K562 (cell line): ENCODE measurements around the gene TGFBR3L. TPM values are rescaled to one million over a fixed set of nuclear protein-coding genes. Genes with fewer than 3 reads are reported as not detected.
A peak's percentile ranks its signal among the peaks of the same experiment; 100 is the strongest.

ENCODE experiments used
- BMI1 ChIP-seq: fragments of 150-350 bp; IDR thresholded peaks from 2 replicates; pipeline ENCODE4 v1.6.1; 2014; ENCODE audit warnings: low read length
- CBX1 ChIP-seq: sonication (generic); IDR thresholded peaks from 2 replicates; pipeline ENCODE4 v1.6.1; 2016; ENCODE audit warnings: antibody characterized with exemption, low read depth, mild to moderate bottlenecking
- CBX3 ChIP-seq, 2 experiments: IDR thresholded peaks; 1 replicate in 1 of 2; 2 replicates in 1 of 2; pipeline ENCODE4 v1.6.1; 2012; ENCODE audit warnings: inconsistent platforms in 2 of 2, low read length in 2 of 2, borderline replicate concordance in 1 of 2, control low read depth in 1 of 2
- ETV1 ChIP-seq: fragments of 450-650 bp; conservative IDR thresholded peaks from 2 replicates; pipeline ENCODE4 v1.6.1; 2016; ENCODE audit warnings: missing genetic modification characterization, control low read depth, low read depth, missing compliant biosample characterization
- MAX ChIP-seq: sonication (generic); formaldehyde crosslinking; IDR thresholded peaks from 2 replicates; pipeline ENCODE4 v1.9.0; 2022; ENCODE audit warnings: mild to moderate bottlenecking, missing genetic modification reagents
- NONO ChIP-seq, 2 experiments: fragments of 200-400 bp in 1 of 2; fragments of 450-650 bp in 1 of 2; formaldehyde crosslinking in 1 of 2; IDR thresholded peaks; 2 replicates each; pipeline ENCODE4 v1.6.1; 2017; ENCODE audit warnings: low read depth in 2 of 2, mild to moderate bottlenecking in 2 of 2, moderate library complexity in 2 of 2, low read length in 1 of 2
- PHB2 ChIP-seq: fragments of 450-650 bp; IDR thresholded peaks from 2 replicates; pipeline ENCODE4 v1.6.1; 2017; ENCODE audit warnings: low read depth
- SMAD4 ChIP-seq: fragments of 250-450 bp; sonication (Bioruptor Pico); conservative IDR thresholded peaks from 2 replicates; pipeline ENCODE4 v1.8.0; 2021; ENCODE audit warnings: inconsistent platforms, mild to moderate bottlenecking, moderate library complexity
- SMARCA4 ChIP-seq: fragments of 450-650 bp; IDR thresholded peaks from 2 replicates; pipeline ENCODE4 v1.6.1; 2016
- ZNF263 ChIP-seq: sonication (generic); formaldehyde crosslinking; IDR thresholded peaks from 2 replicates; pipeline ENCODE4 v1.8.0; 2022; ENCODE audit warnings: mild to moderate bottlenecking, missing genetic modification reagents, borderline replicate concordance
- ZNF696 ChIP-seq: fragments of 250-450 bp; sonication (Bioruptor Pico); conservative IDR thresholded peaks from 2 replicates; pipeline ENCODE4 v1.4.0; 2020; ENCODE audit warnings: mild to moderate bottlenecking, moderate library complexity
- ZZZ3 ChIP-seq: fragments of 450-650 bp; IDR thresholded peaks from 2 replicates; pipeline ENCODE4 v1.6.1; 2016; ENCODE audit warnings: antibody characterized with exemption, mild to moderate bottlenecking, moderate library complexity
- polyA plus RNA-seq, 8 experiments: library from polyadenylated mRNA; depleted of rRNA in 4 of 8; stranded (reverse) in 5 of 8; unstranded in 3 of 8; fragments of >200 nt; fragmentation: Nextera tagmentation in 2 of 8; fragmentation: Illumina TruSeq in 1 of 8; extraction: Ambion mirVana in 2 of 8; extraction: Trizol in 1 of 8; gene quantifications; 2 replicates each; pipeline versions ENCODE4 v1.2.1 to v1.2.3, GENCODE V29; 2011 to 2014; ENCODE audit warnings: inconsistent platforms in 1 of 8, missing spikeins in 1 of 8
- total RNA-seq, 7 experiments: library from RNA; depleted of rRNA in 6 of 7; stranded (reverse); fragments of >200 nt in 6 of 7; fragmentation: Illumina TruSeq in 2 of 7; extraction: Trizol in 2 of 7; gene quantifications; 2 replicates each; pipeline versions ENCODE4 v1.2.1 to v1.2.3, GENCODE V29; 2011 to 2021; ENCODE audit warnings: low replicate concordance in 1 of 7
- TF ChIP-seq, protein P1 (sequence below): fragments of 450-650 bp; formaldehyde crosslinking; IDR thresholded peaks from 2 replicates; pipeline ENCODE4 v1.4.0; 2020; ENCODE audit warnings: mild to moderate bottlenecking, moderate library complexity
- TF ChIP-seq, protein P2 (sequence below): sonication (generic); formaldehyde crosslinking; IDR thresholded peaks from 2 replicates; pipeline ENCODE4 v1.8.1; 2023; ENCODE audit warnings: missing genetic modification reagents, mild to moderate bottlenecking, borderline replicate concordance
- TF ChIP-seq, protein P3 (sequence below): fragments of 250-450 bp; sonication (Bioruptor Pico); IDR thresholded peaks from 2 replicates; pipeline ENCODE4 v1.5.0; 2022; ENCODE audit warnings: mild to moderate bottlenecking
- TF ChIP-seq, protein P4 (sequence below): sonication (generic); IDR thresholded peaks from 2 replicates; pipeline ENCODE4 v1.6.1; 2016

Gene TGFBR3L
- total and polyA plus RNA-seq, 9 of the 15 experiments (the other 6 are each of a cell fraction or from before 2014, with no cell fraction given), result not detected

DNA sequence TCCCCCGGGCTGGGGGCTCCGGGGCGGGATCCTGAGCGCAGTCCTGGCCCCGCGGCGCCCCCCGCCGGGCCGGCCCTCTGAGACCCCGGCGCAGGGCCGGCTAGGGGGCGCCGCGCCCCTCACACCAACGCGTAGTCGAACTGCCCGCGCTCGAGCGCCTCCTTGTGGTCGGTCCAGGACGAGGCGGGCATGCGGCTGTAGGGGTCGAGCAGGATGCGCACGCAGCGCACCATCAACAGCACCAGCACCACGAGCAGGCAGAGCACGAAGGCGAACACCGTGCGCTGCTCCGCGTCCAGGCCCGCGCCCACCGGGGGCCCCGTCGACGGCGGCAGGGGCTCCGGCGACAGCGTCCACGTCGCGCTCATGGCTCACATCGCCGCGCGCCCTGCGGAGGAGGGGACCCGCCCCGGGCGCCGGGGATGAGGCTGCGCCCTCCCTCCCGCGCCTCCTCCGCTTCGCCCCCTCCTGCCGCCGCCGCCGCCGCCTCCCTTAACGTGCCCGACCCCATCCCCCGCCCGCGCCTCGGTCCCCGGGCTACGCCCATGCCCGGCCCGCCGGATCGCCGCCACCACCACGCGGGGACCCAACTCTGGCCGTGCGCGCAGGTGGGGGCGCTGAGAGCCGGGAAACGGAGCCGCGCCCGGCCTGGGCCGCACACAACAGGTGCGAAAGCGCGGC lies 10.7 kb downstream of the TGFBR3L start (continued):
- TF ChIP-seq ZNF263, result peak; percentile 47; the same call in 1 of the 2 replicates
- no peak for TF ChIP-seq PHB2
- TF ChIP-seq NONO (IDR thresholded peaks at IDR 0.05; ENCODE audit: low read depth in 2 of 2, low read length in 1 of 2), result peak in 1 of 2 experiments; percentile 61; a peak in 2 of 4 replicates
- TF ChIP-seq ZNF696, result no peak
- no peak for TF ChIP-seq ZZZ3
- TF ChIP-seq SMARCA4, result no peak
- TF ChIP-seq BMI1, result no peak
- no peak for TF ChIP-seq CBX1
- TF ChIP-seq ETV1 (tag), result no peak
- peak; percentile 95 for TF ChIP-seq MAX (CRISPR knock-in tag)
- TF ChIP-seq, protein P1, sequence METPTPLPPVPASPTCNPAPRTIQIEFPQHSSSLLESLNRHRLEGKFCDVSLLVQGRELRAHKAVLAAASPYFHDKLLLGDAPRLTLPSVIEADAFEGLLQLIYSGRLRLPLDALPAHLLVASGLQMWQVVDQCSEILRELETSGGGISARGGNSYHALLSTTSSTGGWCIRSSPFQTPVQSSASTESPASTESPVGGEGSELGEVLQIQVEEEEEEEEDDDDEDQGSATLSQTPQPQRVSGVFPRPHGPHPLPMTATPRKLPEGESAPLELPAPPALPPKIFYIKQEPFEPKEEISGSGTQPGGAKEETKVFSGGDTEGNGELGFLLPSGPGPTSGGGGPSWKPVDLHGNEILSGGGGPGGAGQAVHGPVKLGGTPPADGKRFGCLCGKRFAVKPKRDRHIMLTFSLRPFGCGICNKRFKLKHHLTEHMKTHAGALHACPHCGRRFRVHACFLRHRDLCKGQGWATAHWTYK (CRISPR knock-in tag), result no peak
- TF ChIP-seq, protein P2, sequence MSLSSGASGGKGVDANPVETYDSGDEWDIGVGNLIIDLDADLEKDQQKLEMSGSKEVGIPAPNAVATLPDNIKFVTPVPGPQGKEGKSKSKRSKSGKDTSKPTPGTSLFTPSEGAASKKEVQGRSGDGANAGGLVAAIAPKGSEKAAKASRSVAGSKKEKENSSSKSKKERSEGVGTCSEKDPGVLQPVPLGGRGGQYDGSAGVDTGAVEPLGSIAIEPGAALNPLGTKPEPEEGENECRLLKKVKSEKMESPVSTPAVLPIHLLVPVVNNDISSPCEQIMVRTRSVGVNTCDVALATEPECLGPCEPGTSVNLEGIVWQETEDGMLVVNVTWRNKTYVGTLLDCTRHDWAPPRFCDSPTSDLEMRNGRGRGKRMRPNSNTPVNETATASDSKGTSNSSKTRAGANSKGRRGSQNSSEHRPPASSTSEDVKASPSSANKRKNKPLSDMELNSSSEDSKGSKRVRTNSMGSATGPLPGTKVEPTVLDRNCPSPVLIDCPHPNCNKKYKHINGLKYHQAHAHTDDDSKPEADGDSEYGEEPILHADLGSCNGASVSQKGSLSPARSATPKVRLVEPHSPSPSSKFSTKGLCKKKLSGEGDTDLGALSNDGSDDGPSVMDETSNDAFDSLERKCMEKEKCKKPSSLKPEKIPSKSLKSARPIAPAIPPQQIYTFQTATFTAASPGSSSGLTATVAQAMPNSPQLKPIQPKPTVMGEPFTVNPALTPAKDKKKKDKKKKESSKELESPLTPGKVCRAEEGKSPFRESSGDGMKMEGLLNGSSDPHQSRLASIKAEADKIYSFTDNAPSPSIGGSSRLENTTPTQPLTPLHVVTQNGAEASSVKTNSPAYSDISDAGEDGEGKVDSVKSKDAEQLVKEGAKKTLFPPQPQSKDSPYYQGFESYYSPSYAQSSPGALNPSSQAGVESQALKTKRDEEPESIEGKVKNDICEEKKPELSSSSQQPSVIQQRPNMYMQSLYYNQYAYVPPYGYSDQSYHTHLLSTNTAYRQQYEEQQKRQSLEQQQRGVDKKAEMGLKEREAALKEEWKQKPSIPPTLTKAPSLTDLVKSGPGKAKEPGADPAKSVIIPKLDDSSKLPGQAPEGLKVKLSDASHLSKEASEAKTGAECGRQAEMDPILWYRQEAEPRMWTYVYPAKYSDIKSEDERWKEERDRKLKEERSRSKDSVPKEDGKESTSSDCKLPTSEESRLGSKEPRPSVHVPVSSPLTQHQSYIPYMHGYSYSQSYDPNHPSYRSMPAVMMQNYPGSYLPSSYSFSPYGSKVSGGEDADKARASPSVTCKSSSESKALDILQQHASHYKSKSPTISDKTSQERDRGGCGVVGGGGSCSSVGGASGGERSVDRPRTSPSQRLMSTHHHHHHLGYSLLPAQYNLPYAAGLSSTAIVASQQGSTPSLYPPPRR (CRISPR knock-in tag), result 0 out of 2 replicates have a peak, but pooled peaks have one; percentile 81
- TF ChIP-seq, protein P3, sequence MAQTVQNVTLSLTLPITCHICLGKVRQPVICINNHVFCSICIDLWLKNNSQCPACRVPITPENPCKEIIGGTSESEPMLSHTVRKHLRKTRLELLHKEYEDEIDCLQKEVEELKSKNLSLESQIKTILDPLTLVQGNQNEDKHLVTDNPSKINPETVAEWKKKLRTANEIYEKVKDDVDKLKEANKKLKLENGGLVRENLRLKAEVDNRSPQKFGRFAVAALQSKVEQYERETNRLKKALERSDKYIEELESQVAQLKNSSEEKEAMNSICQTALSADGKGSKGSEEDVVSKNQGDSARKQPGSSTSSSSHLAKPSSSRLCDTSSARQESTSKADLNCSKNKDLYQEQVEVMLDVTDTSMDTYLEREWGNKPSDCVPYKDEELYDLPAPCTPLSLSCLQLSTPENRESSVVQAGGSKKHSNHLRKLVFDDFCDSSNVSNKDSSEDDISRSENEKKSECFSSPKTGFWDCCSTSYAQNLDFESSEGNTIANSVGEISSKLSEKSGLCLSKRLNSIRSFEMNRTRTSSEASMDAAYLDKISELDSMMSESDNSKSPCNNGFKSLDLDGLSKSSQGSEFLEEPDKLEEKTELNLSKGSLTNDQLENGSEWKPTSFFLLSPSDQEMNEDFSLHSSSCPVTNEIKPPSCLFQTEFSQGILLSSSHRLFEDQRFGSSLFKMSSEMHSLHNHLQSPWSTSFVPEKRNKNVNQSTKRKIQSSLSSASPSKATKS (CRISPR knock-in tag), result no peak
- 0 out of 2 replicates have a peak, but pooled peaks have one; percentile 20 for TF ChIP-seq SMAD4 (CRISPR knock-in tag)
- peak in 1 of 2 experiments; percentile 87; a peak in 1 of 3 replicates for TF ChIP-seq CBX3 (IDR thresholded peaks at IDR 0.05; ENCODE audit: borderline replicate concordance in 1 of 2, low read length in 2 of 2)
- TF ChIP-seq, protein P4, sequence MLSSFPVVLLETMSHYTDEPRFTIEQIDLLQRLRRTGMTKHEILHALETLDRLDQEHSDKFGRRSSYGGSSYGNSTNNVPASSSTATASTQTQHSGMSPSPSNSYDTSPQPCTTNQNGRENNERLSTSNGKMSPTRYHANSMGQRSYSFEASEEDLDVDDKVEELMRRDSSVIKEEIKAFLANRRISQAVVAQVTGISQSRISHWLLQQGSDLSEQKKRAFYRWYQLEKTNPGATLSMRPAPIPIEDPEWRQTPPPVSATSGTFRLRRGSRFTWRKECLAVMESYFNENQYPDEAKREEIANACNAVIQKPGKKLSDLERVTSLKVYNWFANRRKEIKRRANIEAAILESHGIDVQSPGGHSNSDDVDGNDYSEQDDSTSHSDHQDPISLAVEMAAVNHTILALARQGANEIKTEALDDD, result no peak
